Activated CD8-positive, alpha-beta memory T cell treated with anti-CD3 and anti-CD28 coated beads for 36 hours (primary cell): ENCODE results near the gene CBFA2T3. TPM values are rescaled to one million over a fixed set of nuclear protein-coding genes. Genes with fewer than 3 reads are reported as not detected.

Experiments used
- CTCF ChIA-PET: fragments of 350-600 bp; sonication (Branson Sonifier 250); formaldehyde crosslinking; loops from one replicate; lab custom pipeline; 2021; ENCODE audit warnings: antibody characterized with exemption; lab: Charles Lee
- POLR2A ChIA-PET: fragments of 350-600 bp; sonication (Branson Sonifier 250); formaldehyde crosslinking; loops from one replicate; lab custom pipeline; 2021; ENCODE audit warnings: antibody characterized with exemption; lab: Charles Lee
- total RNA-seq, 2 experiments: library from RNA; stranded (reverse); gene quantifications; one replicate each; pipeline ENCODE4 v1.2.3, GENCODE V29; 2021

The CBFA2T3 gene
- total RNA-seq, 2 experiments from 2014 or later: not detected

GRCh38 chr16:88966986-88967829 lies 9.8 kb downstream of the CBFA2T3 start:
- CTCF ChIA-PET: no interaction called here
- POLR2A ChIA-PET: no interaction called here

- POLR2A ChIA-PET: no interaction called here
- CTCF ChIA-PET: no interaction called here
Measured at GRCh38 chr16:88965826-88966480, 11.1 kb downstream of the CBFA2T3 start.

GRCh38 chr16:88965411-88965810 lies 11.6 kb downstream of the CBFA2T3 start:
- CTCF ChIA-PET: no interaction called here
- POLR2A ChIA-PET: no interaction called here

GRCh38 chr16:88964636-88965035 lies 12.4 kb downstream of the CBFA2T3 start:
- POLR2A ChIA-PET: no interaction called here
- CTCF ChIA-PET: no interaction called here

- CTCF ChIA-PET: no interaction called here
- POLR2A ChIA-PET: no interaction called here
Measured at GRCh38 chr16:88963583-88963982, 13.4 kb downstream of the CBFA2T3 start.

GRCh38 chr16:88962478-88963152 lies 14.4 kb downstream of the CBFA2T3 start:
- POLR2A ChIA-PET: no interaction called here
- CTCF ChIA-PET: no interaction called here

GRCh38 chr16:88961011-88961410 lies 16.0 kb downstream of the CBFA2T3 start:
- POLR2A ChIA-PET: no interaction called here
- CTCF ChIA-PET: no interaction called here

- ChIA-PET CTCF (no interaction called here), POLR2A (no interaction called here)
Measured at GRCh38 chr16:88960516-88960915, 16.5 kb downstream of the CBFA2T3 start.

GRCh38 chr16:88959022-88959421 lies 18.0 kb downstream of the CBFA2T3 start:
- ChIA-PET POLR2A (no interaction called here), CTCF (no interaction called here)

- ChIA-PET CTCF (interaction anchor here (0.7 kb wide), 2 partner anchors 331 kb away, joined by 3 read pairs; no protein-coding TSS in a partner anchor), POLR2A (interaction anchor here (0.7 kb wide), 1 partner anchor 316 kb away, joined by 3 read pairs; no protein-coding TSS in a partner anchor)
Measured at GRCh38 chr16:88957887-88958577, 19.0 kb downstream of the CBFA2T3 start.

- ChIA-PET CTCF (no interaction called here), POLR2A (no interaction called here)
Measured at GRCh38 chr16:88957433-88957767, 19.6 kb downstream of the CBFA2T3 start.

GRCh38 chr16:88956546-88957432 lies 20.2 kb downstream of the CBFA2T3 start:
- CTCF ChIA-PET: no interaction called here
- POLR2A ChIA-PET: no interaction called here

GRCh38 chr16:88955906-88956305 lies 21.1 kb downstream of the CBFA2T3 start:
- ChIA-PET CTCF (no interaction called here), POLR2A (no interaction called here)

GRCh38 chr16:88953003-88953690 lies 23.9 kb downstream of the CBFA2T3 start:
- ChIA-PET CTCF (no interaction called here), POLR2A (no interaction called here)

GRCh38 chr16:88951989-88952388 lies 25.0 kb downstream of the CBFA2T3 start:
- CTCF ChIA-PET: no interaction called here
- POLR2A ChIA-PET: no interaction called here

- ChIA-PET CTCF (no interaction called here), POLR2A (no interaction called here)
Measured at GRCh38 chr16:88951501-88951900, 25.5 kb downstream of the CBFA2T3 start.

GRCh38 chr16:88948781-88949490 lies 28.1 kb downstream of the CBFA2T3 start:
- POLR2A ChIA-PET: no interaction called here
- CTCF ChIA-PET: no interaction called here

GRCh38 chr16:88945473-88945872 lies 31.5 kb downstream of the CBFA2T3 start:
- POLR2A ChIA-PET: no interaction called here
- CTCF ChIA-PET: no interaction called here
